Neural cell (in vitro differentiated cells): ENCODE measurements around the gene MAEA. TPM values are rescaled to one million over a fixed set of nuclear protein-coding genes. Genes with fewer than 3 reads are reported as not detected.

Experiments used
- H2AFZ ChIP-seq: fragments of 200-600, 300-800 bp; sonication (generic), shearing (Covaris generic); 2 replicates; pipeline ENCODE4 v1.6.0; 2014; ENCODE audit warnings: low read depth, mild to moderate bottlenecking, antibody characterized with exemption, low read length, moderate library complexity
- H3F3A ChIP-seq: fragments of 200-600 bp; shearing (Covaris generic); 2 replicates; pipeline ENCODE4 v1.6.1; 2016; ENCODE audit warnings: mild to moderate bottlenecking, moderate library complexity, mixed read lengths, antibody characterized with exemption, low read length; ENCODE audit not compliant: insufficient read depth, poor library complexity, severe bottlenecking
- H3K27ac ChIP-seq: fragments of 200-600, 300-800 bp; sonication (generic), shearing (Covaris generic); 2 replicates; pipeline ENCODE4 v1.5.1; 2014; ENCODE audit warnings: mild to moderate bottlenecking, low read length, moderate library complexity
- H3K27me3 ChIP-seq: fragments of 300-800, 200-600 bp; sonication (generic), shearing (Covaris generic); 2 replicates; pipeline ENCODE4 v1.6.0; 2014; ENCODE audit warnings: mild to moderate bottlenecking, low read depth, low read length, moderate library complexity; ENCODE audit not compliant: insufficient read depth
- H3K36me3 ChIP-seq: fragments of 300-800, 200-600 bp; sonication (generic), shearing (Covaris generic); 2 replicates; pipeline ENCODE4 v1.5.1; 2014; ENCODE audit warnings: mild to moderate bottlenecking, antibody characterized with exemption, low read length, moderate library complexity; ENCODE audit not compliant: insufficient read depth
- H3K4me2 ChIP-seq: fragments of 300-800, 200-600 bp; sonication (generic), shearing (Covaris generic); 2 replicates; pipeline ENCODE4 v1.6.0; 2014; ENCODE audit warnings: mild to moderate bottlenecking, low read length
- H3K4me3 ChIP-seq: fragments of 300-800, 200-600 bp; sonication (generic), shearing (Covaris generic); 2 replicates; pipeline ENCODE4 v1.5.1; 2014; ENCODE audit warnings: mild to moderate bottlenecking, low read length, moderate library complexity
- H3K79me2 ChIP-seq: fragments of 200-600 bp; shearing (Covaris generic); replicated peaks from 2 replicates; pipeline ENCODE4 v1.6.0; 2014; ENCODE audit warnings: mild to moderate bottlenecking, low read length, moderate library complexity; ENCODE audit not compliant: insufficient read depth
- H3K9ac ChIP-seq: fragments of 300-800, 200-600 bp; sonication (generic), shearing (Covaris generic); 2 replicates; pipeline ENCODE4 v1.6.1; 2016; ENCODE audit warnings: mild to moderate bottlenecking, low read length, mixed read lengths
- H3K9me2 ChIP-seq: fragments of 200-600 bp; shearing (Covaris generic); 2 replicates; pipeline ENCODE4 v1.6.1; 2016; ENCODE audit warnings: mild to moderate bottlenecking, low read length, mixed read lengths; ENCODE audit not compliant: insufficient read depth
- H3K9me3 ChIP-seq: fragments of 200-600, 300-800 bp; sonication (generic), shearing (Covaris generic); 2 replicates; pipeline ENCODE4 v1.6.1; 2016; ENCODE audit warnings: mild to moderate bottlenecking, mixed run types, low read length, moderate library complexity, mixed read lengths
- H4K20me1 ChIP-seq: fragments of 200-600 bp; shearing (Covaris generic); 2 replicates; pipeline ENCODE4 v1.6.1; 2016; ENCODE audit warnings: mild to moderate bottlenecking, mixed run types; ENCODE audit not compliant: insufficient read depth
- EP300 ChIP-seq: fragments of 450-650 bp; conservative IDR thresholded peaks from 2 replicates; pipeline ENCODE4 v1.6.1; 2014; ENCODE audit warnings: antibody characterized with exemption, mild to moderate bottlenecking, moderate library complexity; ENCODE audit not compliant: poor library complexity, severe bottlenecking
- EZH2 ChIP-seq: fragments of 200-600, 300-800 bp; shearing (Covaris generic), sonication (generic); IDR thresholded peaks from 2 replicates; pipeline ENCODE4 v1.6.1; 2014; ENCODE audit warnings: antibody characterized with exemption, low read length, borderline replicate concordance, mild to moderate bottlenecking; ENCODE audit not compliant: insufficient read depth, poor library complexity, severe bottlenecking
- MXI1 ChIP-seq: fragments of 450-650 bp; conservative IDR thresholded peaks from 2 replicates; pipeline ENCODE4 v1.6.1; 2014; ENCODE audit warnings: antibody characterized with exemption, mild to moderate bottlenecking; ENCODE audit not compliant: poor library complexity, severe bottlenecking
- POLR2AphosphoS5 ChIP-seq: IDR thresholded peaks from 2 replicates; pipeline ENCODE4 v1.6.1; 2012
- RAD21 ChIP-seq: fragments of 450-650 bp; conservative IDR thresholded peaks from 2 replicates; pipeline ENCODE4 v1.6.1; 2014; ENCODE audit warnings: antibody characterized with exemption, mild to moderate bottlenecking, moderate library complexity
- SMC3 ChIP-seq: fragments of 450-650 bp; conservative IDR thresholded peaks from 2 replicates; pipeline ENCODE4 v1.6.1; 2014; ENCODE audit warnings: antibody characterized with exemption, mild to moderate bottlenecking, moderate library complexity; ENCODE audit not compliant: poor library complexity
- TAF1 ChIP-seq: IDR thresholded peaks from 2 replicates; pipeline ENCODE4 v1.6.1; 2012; ENCODE audit warnings: low read depth
- polyA plus RNA-seq: library from polyadenylated mRNA; depleted of rRNA; stranded (reverse); fragments of >200 nt; gene quantifications from 2 replicates; pipeline ENCODE4 v1.2.3, GENCODE V29; 2014
- TF ChIP-seq, protein P1 (sequence below): IDR thresholded peaks from 2 replicates; pipeline ENCODE4 v1.6.1; 2012; ENCODE audit warnings: borderline replicate concordance
- TF ChIP-seq, protein P2 (sequence below): fragments of 450-650 bp; IDR thresholded peaks from 2 replicates; pipeline ENCODE4 v1.5.1; 2014; ENCODE audit warnings: antibody characterized with exemption, mild to moderate bottlenecking, moderate library complexity; ENCODE audit not compliant: poor library complexity, severe bottlenecking

MAEA gene
- polyA plus RNA-seq, 1 donor from 2014 or later = 106 TPM

DNA sequence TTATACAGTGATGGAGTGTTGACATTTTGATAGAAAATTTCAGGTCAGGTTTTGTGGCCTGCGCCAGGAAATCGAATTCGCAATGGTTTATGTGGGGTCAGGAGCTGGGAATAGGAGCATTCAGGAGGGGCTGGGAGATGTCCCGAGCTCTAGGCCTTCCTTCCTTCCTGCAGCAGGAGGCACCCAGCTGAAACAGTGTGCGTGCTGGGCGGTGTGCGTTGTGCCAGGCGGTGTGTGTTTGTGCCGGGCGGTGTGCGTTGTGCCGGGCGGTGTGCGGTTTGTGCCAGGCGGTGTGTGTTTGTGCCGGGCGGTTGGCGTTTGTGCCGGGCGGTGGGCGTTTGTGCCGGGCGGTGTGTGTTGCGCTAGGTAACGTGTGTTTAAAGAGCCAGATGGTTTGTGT is 59.1 kb downstream of the MAEA start:
- H3K9ac ChIP-seq = no peak overlapping the region
- H3K4me3 ChIP-seq = peak overlapping the region; percentile 99
- H3K27ac ChIP-seq = no peak overlapping the region
- H4K20me1 ChIP-seq = no peaks in the 10 kb centered on the region
- no peaks in the 10 kb centered on the region for H3F3A ChIP-seq
- no peaks in the 10 kb centered on the region for H3K79me2 ChIP-seq
- TF ChIP-seq, protein P1, sequence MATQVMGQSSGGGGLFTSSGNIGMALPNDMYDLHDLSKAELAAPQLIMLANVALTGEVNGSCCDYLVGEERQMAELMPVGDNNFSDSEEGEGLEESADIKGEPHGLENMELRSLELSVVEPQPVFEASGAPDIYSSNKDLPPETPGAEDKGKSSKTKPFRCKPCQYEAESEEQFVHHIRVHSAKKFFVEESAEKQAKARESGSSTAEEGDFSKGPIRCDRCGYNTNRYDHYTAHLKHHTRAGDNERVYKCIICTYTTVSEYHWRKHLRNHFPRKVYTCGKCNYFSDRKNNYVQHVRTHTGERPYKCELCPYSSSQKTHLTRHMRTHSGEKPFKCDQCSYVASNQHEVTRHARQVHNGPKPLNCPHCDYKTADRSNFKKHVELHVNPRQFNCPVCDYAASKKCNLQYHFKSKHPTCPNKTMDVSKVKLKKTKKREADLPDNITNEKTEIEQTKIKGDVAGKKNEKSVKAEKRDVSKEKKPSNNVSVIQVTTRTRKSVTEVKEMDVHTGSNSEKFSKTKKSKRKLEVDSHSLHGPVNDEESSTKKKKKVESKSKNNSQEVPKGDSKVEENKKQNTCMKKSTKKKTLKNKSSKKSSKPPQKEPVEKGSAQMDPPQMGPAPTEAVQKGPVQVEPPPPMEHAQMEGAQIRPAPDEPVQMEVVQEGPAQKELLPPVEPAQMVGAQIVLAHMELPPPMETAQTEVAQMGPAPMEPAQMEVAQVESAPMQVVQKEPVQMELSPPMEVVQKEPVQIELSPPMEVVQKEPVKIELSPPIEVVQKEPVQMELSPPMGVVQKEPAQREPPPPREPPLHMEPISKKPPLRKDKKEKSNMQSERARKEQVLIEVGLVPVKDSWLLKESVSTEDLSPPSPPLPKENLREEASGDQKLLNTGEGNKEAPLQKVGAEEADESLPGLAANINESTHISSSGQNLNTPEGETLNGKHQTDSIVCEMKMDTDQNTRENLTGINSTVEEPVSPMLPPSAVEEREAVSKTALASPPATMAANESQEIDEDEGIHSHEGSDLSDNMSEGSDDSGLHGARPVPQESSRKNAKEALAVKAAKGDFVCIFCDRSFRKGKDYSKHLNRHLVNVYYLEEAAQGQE = no peak
- TF ChIP-seq EZH2 = no peak
- no peak for TF ChIP-seq TAF1
- TF ChIP-seq SMC3 = no peak
- TF ChIP-seq EP300 = no peak
- no peak for TF ChIP-seq MXI1
- no peak for TF ChIP-seq RAD21
- TF ChIP-seq POLR2AphosphoS5 = no peak
- TF ChIP-seq, protein P2, sequence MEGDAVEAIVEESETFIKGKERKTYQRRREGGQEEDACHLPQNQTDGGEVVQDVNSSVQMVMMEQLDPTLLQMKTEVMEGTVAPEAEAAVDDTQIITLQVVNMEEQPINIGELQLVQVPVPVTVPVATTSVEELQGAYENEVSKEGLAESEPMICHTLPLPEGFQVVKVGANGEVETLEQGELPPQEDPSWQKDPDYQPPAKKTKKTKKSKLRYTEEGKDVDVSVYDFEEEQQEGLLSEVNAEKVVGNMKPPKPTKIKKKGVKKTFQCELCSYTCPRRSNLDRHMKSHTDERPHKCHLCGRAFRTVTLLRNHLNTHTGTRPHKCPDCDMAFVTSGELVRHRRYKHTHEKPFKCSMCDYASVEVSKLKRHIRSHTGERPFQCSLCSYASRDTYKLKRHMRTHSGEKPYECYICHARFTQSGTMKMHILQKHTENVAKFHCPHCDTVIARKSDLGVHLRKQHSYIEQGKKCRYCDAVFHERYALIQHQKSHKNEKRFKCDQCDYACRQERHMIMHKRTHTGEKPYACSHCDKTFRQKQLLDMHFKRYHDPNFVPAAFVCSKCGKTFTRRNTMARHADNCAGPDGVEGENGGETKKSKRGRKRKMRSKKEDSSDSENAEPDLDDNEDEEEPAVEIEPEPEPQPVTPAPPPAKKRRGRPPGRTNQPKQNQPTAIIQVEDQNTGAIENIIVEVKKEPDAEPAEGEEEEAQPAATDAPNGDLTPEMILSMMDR = no peak
- no peak overlapping the region for H2AFZ ChIP-seq
- no peaks in the 10 kb centered on the region for H3K9me2 ChIP-seq
- no peaks in the 10 kb centered on the region for H3K9me3 ChIP-seq
- no peaks in the 10 kb centered on the region for H3K36me3 ChIP-seq
- H3K27me3 ChIP-seq = no peaks in the 10 kb centered on the region
- no peak overlapping the region for H3K4me2 ChIP-seq

DNA sequence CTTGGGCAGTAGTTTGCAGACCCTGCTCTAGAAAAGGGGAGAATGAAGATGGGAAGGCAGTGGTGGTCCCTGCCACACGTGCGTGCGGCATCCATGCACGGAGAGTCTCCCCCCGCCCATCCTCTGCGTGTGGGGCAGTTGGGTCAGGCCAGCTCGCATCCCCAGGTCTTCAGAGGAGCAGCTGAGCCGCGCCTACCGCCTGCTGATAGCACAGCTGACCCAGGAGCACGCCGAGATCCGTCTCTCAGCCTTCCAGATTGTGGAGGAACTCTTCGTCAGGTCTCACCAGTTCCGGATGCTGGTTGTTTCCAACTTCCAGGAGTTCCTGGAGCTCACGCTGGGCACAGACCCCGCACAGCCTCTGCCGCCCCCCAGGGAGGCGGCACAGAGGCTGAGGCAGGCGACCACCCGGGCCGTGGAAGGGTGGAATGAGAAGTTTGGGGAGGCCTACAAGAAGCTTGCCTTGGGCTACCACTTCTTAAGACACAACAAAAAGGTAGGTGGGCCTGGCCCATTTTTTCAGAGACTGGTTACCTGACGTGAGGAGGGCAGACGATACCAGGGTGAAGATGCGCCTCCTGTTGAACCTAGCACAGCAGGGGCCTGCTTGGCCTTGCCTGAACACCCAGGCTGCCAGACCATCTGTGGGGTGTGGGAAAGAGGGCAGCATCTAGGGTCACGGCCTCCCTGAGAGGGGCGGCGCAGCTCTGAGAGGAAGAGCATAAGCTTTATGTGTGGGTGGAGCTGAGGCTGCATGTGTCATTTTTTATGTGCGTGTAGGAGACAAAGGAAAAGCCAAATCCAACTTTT is 59.9 kb downstream of the MAEA start:
- TF ChIP-seq RAD21 = no peak
- no peak for TF ChIP-seq SMC3
- TF ChIP-seq EP300 = no peak
- TF ChIP-seq TAF1 = no peak
- TF ChIP-seq, protein P2 = no peak
- no peak for TF ChIP-seq EZH2
- TF ChIP-seq, protein P1 = no peak
- TF ChIP-seq MXI1 = no peak
- TF ChIP-seq POLR2AphosphoS5 = no peak
- Histone ChIP-seq H3K9ac (no peak overlapping the region), H3K9me2 (no peaks in the 10 kb centered on the region), H3K9me3 (no peaks in the 10 kb centered on the region), H3K79me2 (no peaks in the 10 kb centered on the region), H2AFZ (no peak overlapping the region), H3K27me3 (no peaks in the 10 kb centered on the region), H3F3A (no peaks in the 10 kb centered on the region), H3K4me3 (peak overlapping the region; percentile 31), H3K27ac (no peak overlapping the region), H3K36me3 (no peaks in the 10 kb centered on the region), H3K4me2 (no peak overlapping the region), H4K20me1 (no peaks in the 10 kb centered on the region)
